Measurements from ENCODE around the gene KRT27.

GRCh38 chr17:40800381-40800780 is 18.0 kb upstream of the KRT27 start:
- TF ChIP-seq EZH2 (IDR thresholded peaks at IDR 0.05; ENCODE audit: low read depth, unreplicated experiment) (no peak), CTCF (conservative IDR thresholded peaks at IDR 0.05; ENCODE audit: low read depth in 2 of 2) (no peak), POLR2AphosphoS5 (IDR thresholded peaks at IDR 0.05; ENCODE audit: low read depth) (no peak), EZH2phosphoT487 (IDR thresholded peaks at IDR 0.05; ENCODE audit: unreplicated experiment) (no peak), CREB1 (CRISPR knock-in tag; IDR thresholded peaks at IDR 0.05; ENCODE audit: low read depth) (no peak), REST (IDR thresholded peaks at IDR 0.05; ENCODE audit: unreplicated experiment) (no peak), ZNF331 (CRISPR knock-in tag; IDR thresholded peaks at IDR 0.05; ENCODE audit: low read depth) (no peak), ETS1 (IDR thresholded peaks at IDR 0.05) (no peak), NANOG (IDR thresholded peaks at IDR 0.05; ENCODE audit: borderline replicate concordance) (no peak)
